ENCODE data around the gene DUS1L.

DUS1L gene

DNA sequence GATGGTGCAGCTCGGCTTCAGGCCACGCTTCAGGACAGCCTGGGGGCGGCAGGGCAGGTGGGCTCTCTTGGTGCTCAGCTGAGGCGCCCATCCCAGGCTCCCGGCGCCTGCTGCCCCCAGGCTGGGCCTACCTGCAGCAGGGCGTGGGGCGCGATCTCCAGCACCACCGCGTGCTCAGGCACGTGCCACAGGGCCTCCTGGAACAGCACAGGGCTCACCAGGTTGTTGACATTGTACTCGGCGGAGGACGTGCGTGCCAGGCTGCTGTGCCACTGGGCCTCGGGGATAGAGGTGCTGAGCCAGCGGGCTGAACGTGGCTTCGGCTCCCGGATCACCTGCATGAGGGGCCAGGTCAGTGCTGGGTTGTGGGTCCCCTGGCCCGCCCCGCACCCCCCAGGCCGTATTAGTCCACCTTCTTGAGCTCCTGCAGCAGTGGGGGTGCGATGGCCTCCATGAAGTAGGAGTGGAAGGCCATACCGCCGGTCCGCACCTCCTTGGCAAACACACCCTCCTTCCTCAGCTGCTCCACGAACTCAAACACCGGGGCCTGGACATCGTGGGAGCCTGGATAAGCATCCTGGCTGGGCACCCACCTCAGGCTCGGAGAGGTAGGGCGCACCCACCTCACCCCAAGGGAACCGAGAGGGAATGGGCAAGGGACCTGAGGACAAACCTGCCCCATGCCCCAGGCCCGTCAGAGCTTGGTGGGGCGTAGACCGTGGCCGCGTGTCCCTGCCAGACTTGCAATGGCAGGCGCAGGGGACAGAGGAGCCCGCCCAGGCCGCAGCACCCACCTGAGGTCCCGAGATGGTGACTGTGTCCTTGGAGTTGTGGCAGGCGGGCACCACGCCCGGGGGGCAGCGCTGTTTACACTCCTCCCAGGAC is 23.5 kb upstream of the DUS1L start:
- TF ChIP-seq GATA2 (IDR thresholded peaks at IDR 0.05; ENCODE audit: low read depth, low read length), result no peak
- no peak for TF ChIP-seq GATA3 (IDR thresholded peaks at IDR 0.05; ENCODE audit: low read depth, low read length)

DNA sequence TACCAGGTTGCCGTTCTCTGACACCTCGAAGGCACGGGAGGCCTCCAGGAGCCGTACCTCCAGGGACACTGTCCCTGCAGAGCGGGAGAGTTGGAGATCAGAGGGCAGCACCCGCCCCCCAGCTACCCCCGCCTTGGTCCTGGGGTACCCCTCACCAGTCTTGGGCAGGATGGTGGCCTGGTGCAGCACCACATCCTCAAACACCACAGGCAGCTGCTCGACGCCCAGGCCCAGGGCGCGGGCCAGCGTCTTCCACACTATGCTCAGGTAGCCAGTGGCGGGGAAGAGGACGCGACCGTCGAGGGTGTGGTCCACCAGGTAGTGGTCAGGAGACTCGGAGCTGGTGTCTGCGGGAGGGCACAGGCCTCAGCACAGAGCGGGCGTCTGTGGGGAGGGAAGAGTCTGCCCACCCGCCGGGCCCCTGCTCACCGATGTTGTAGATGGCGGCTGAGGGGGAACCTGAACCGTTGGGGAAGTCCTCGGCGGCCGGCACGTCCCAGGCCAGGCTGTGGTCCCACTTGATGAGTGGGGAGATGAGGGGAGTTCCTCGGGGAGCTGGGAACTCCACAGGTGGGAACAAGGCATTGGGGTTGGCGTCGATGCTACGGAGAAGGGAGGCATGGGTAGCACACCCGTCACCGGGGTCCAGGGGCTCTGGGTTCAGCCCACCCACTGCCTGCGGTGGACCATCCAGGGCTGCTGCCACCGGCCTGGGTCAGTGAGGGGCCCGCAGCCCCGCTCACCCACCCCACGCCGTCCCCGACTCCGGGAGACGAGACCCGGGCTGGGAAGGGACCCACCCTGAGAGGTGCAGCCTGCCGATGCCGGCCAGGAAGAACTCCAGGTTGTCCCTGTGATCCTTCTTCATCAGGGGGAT is 22.6 kb upstream of the DUS1L start:
- TF ChIP-seq GATA2 (IDR thresholded peaks at IDR 0.05; ENCODE audit: low read depth, low read length) (no peak), GATA3 (IDR thresholded peaks at IDR 0.05; ENCODE audit: low read depth, low read length) (no peak)

DNA sequence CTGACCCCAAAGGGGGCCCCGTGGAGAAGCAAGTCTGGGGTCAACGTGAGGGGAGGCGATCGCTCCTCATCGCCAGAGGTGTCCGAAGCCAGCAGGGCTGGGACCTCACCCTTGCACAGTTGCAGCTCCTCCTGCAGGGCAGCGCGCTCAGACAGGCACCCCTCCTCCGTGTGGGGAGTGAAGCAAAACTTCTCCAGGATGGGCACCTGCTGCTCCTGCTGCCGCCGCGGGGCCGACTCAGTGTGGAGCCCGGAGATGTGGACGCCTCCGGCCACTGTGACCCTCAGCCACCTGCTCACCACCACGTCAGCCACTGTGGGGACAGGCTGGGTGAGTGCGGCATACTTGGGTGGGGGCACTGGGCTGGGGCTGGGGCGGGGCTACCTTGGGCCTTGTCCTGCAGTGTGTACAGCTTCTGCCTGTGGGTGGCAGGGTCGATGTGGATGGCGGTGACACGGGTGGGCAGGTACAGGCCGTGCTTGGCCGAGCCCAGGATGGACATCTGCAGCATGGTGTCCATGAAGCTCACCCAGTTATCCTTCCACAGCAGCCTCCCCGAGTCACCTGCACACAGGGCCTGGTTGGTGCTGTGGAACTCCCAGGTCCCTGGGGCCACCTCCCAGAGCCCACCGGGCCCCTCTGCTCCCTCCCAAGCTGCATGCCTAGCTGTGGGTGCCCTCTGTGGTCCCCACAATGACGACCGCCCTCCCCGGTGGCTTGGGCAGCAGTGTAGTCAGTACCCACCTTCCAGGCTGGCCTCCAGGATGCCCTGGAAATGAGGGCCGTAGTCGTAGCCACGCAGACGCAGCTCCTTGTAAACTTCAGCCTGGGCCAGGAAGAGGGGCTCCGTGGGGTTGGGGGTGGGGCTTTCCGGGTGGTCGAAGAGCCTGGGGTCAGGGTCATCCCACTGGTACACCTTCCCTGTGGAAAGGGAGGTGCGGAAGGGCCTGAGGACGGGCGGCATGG is 21.6 kb upstream of the DUS1L start:
- TF ChIP-seq GATA2 (IDR thresholded peaks at IDR 0.05; ENCODE audit: low read depth, low read length), result no peak
- TF ChIP-seq GATA3 (IDR thresholded peaks at IDR 0.05; ENCODE audit: low read depth, low read length), result no peak

DNA sequence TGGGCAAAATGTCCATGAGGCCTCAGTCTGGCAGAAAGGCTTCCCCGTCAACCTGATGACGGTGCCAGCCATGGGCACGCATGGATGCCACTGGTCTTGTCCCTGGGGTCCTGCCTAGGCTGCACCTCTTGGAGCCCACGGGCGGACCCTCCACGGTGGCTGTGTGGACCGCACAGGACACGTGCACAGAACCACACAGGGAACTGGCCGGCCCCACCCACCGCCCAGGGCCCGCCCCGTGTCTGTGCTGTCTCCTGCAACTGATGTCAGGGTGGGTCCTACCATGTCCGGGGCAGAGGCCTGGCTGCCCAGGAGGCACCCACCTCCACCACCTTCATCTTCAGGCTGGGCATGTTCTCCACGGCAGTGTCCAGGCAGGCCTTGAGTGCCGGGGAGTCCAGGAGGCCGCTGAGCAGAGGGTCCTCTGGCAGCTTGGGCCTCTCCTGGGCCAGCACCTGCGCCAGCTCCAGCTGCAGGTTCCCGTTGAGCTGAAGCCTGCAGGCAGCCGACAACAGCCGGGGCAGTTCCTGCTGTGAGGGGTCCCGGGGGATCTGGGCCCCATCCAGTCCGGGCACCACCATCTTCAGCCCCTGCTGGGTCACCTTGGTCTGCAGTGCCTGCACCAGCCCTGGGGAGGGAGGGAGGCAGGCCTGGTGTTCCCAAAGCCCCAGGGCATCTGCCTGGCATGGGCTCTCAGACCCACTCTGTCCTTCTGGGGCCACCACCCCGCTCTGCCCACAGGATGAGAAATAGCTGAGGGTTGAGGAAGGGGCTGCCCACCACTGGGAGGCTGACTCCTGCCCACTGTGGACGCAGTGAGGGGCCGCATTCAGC is 20.5 kb upstream of the DUS1L start:
- TF ChIP-seq GATA2 (IDR thresholded peaks at IDR 0.05; ENCODE audit: low read depth, low read length) (no peak), GATA3 (IDR thresholded peaks at IDR 0.05; ENCODE audit: low read depth, low read length) (no peak)

DNA sequence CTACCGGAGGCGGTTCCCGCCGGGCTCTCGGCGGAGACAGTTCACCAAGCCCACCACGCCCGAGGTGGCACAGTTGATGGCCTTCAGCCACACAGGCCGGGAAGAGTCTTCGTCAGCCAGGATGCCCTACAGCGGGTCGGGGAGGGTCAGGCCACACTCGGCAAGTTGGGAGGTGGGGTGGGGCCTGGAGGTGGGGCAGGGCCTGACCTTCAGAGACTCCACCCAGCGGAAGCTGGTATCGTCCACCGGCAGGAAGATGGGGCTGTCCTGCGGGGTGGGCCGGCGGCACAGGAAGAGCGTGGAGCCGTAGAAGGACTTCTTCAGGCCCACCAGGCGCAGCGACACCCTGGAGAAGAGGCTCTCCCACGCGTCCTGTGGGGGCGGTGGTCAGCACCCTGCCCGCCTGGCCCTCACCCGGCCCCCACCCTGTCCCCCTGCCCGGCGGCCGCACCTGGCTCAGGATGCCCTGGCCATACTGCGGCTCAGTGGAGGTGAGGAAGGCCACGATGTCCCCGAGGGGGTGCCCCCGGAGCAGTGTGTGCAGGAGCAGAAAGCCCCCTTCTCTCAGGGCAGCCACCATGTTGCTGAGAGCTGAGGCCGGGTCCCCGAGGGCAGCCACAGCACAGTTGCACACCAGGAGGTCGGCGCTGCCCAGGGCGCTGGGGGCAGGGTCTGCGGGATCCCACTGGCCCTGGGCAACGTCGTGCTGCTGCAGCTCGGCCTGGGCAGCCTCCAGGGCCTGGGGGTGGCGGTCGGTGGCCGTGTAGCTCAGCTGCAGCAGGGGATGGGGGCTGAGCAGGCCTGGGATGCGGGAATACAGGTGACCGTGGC is 19.6 kb upstream of the DUS1L start:
- no peak for TF ChIP-seq GATA2 (IDR thresholded peaks at IDR 0.05; ENCODE audit: low read depth, low read length)
- no peak for TF ChIP-seq GATA3 (IDR thresholded peaks at IDR 0.05; ENCODE audit: low read depth, low read length)

DNA sequence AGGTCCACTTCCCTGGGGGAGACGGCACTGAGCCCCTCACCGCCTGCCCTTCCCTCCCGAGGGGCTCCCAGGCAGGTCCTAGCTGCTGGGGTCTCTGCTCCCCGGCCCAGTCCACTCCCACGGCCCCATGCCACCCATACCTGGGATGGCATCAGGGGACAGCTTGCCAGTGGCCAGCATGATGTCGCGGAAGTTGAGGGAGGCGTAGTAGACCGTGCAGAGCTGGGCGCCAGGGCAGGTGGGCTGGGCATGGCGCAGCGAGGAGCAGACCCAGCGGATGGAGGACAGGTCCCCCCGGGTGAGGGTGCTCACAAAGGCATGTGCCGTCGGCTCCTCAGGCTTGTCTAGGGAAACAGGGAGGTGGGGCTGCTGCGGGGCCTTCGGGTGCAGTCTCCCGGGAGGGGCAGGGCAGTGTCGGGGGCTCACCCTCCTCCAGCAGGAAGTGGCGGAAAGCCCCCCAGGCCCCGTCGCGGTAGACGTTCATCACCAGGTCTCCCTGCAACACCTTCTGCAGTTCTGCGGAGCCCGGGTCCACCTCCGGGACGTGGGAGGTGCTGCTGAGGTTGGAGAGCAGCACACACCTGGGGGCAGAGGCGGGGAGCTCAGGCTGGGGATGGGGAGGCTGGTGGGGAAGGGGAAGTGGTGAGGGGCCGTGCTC is 18.9 kb upstream of the DUS1L start:
- TF ChIP-seq GATA3 (IDR thresholded peaks at IDR 0.05; ENCODE audit: low read depth, low read length) (no peak), GATA2 (IDR thresholded peaks at IDR 0.05; ENCODE audit: low read depth, low read length) (no peak)

DNA sequence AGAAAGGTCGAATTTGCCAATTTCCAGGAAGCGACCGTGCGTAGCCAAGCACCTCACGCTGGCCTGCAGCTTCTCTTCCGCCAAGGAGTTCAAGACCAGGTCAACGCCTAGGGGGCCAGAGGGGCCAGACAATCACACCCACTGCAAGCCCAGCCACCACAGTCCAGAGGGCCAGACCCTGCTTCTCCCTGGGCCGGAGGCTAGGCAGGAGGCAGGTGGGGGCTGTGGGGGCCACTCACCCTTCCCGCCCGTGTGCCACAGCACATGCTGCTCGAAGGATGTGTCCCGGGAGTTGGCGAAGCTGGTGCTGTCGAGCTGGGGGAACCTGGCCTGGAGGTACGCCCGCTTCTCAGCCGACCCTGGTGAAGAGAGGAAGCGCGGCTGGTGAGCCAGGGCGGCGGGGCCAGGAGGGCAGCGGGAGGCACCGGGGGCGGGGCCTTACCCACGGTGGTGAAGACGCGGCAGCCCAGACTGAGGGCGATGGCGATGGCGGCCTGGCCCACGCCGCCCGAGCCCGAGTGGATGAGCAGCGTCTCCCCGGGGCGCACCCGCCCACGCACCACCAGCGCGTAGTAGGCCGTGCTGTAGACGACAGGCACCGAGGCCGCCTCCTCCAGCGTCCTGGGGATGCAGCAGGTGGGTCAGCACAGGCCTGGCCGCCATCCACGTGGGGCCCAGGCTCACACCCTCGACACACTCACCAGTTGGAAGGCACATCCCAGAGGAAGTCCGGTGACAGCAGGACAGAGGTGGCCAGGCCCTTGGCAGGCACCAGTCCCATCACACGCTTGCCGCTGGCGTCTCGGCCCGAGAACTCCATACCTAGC is 18.1 kb upstream of the DUS1L start:
- TF ChIP-seq GATA2 (IDR thresholded peaks at IDR 0.05; ENCODE audit: low read depth, low read length) (no peak), GATA3 (IDR thresholded peaks at IDR 0.05; ENCODE audit: low read depth, low read length) (no peak)

DNA sequence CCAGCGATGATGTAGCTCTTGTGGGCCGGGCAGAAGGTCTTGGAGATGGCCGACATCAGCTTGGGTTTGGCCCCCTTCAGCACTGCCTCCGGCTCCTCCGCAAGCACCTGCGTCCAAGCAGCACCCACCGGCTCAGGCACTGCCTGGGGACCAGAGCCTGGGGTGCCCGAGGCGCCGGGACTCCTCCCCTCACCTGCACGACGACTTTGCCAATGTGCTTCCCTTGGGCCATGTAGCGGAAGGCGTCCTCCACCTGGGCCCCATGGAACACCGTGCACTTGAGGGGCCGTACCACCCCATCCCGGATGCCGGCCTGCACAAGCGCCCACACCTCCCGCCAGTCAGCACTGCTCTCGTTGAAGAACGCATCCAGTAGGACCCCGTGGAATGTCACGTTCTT is 17.4 kb upstream of the DUS1L start:
- no peak for TF ChIP-seq GATA3 (IDR thresholded peaks at IDR 0.05; ENCODE audit: low read depth, low read length)
- TF ChIP-seq GATA2 (IDR thresholded peaks at IDR 0.05; ENCODE audit: low read depth, low read length), result no peak

DNA sequence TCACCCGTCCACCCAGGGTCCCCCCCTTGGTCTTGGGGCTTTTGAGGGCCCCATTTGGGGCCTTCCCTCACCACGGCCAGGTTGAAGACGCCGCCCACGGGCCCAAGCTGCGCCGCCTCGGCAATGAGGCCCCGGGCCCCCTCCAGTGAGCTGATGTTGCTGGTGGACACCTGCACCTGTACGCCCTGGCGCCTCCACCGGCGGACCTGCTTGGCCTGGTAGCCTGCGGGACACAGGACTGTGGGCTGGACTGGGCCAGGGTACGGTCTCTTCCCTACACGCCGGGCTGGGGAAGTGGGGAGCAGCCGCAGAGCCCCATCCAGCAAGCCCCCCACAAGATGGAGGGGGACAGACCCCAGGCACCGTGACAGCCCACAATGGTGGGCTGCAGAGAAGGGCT is 16.9 kb upstream of the DUS1L start:
- TF ChIP-seq GATA2 (IDR thresholded peaks at IDR 0.05; ENCODE audit: low read depth, low read length) (no peak), GATA3 (IDR thresholded peaks at IDR 0.05; ENCODE audit: low read depth, low read length) (no peak)

DNA sequence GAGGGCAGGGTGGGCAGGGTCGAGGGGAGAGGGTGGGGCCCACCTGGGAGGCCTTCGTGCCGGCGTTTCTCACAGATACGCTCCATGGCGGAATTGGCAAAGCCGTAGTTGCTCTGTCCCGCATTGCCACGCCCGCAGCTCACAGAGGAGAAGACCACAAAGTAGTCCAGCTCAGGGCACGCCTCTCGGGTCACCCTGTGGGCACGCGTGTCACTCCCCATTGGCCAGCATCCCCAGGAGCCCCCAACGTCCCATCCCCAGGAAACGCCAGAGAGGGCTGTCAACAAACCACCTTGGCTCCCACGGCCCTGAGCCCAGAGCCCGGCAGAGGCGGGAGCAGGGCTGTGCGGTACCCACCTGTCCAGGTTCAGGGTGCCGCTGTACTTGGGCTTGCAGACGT is 16.4 kb upstream of the DUS1L start:
- TF ChIP-seq GATA3 (IDR thresholded peaks at IDR 0.05; ENCODE audit: low read depth, low read length), result no peak
- TF ChIP-seq GATA2 (IDR thresholded peaks at IDR 0.05; ENCODE audit: low read depth, low read length), result no peak

DNA sequence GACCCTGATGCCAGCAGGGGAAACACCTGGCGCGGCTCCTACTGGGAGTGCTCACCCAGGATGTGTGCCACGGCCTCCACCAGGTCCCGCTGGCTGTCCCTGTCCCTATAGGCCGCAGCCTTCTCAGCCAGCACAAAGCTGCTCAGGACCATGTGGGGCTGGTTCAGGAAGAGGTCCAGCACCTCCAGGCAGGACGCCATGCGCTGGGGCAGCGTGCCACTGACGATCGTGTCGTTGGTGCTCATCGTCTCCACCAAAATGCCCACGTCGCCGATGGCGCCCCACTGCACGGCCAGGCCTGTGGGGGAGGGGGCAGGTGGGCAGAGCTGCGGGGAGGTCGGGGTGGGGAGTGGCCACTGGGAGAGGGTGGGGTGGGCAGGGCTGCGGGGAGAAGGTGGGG is 15.9 kb upstream of the DUS1L start:
- TF ChIP-seq GATA2 (IDR thresholded peaks at IDR 0.05; ENCODE audit: low read depth, low read length) (no peak), GATA3 (IDR thresholded peaks at IDR 0.05; ENCODE audit: low read depth, low read length) (no peak)

All from SH-SY5Y (cell line).